ENCODE data around the gene SPAST. TPM values are rescaled to one million over a fixed set of nuclear protein-coding genes. Genes with fewer than 3 reads are reported as not detected.
A peak's percentile ranks its signal among the peaks of the same experiment; 100 is the strongest.
"Not testable (repeated sequence)": the region's sequence is repeated elsewhere in the genome, so short reads cannot be mapped to it uniquely, and the experiment has no call there.

The SPAST gene
- total and polyA plus RNA-seq, 2 donors (not counting 1 experiment from before 2014, with no cell fraction given) = 6.2 to 26.8 TPM

DNA sequence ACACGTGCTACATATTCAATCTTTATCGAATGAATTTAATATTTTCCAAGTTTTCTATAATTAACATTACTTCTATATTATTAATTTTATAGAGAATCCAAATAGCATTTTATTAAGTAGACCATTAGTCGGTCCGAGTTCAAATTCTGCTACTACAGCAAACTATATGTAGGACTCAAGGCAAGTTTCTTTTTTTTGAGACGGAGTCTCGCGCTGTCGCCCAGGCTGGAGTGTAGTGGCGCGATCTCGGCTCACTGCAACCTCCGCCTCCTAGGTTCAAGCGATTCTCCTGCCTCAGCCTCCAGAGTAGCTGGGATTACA, 101.6 kb downstream of the SPAST start:
- ATAC-seq (ENCODE audit: low read depth); DNase-seq; H3K9me3 Mint-ChIP-seq (ENCODE audit: insufficient read depth); H4K20me1 ChIP-seq (ENCODE audit: control insufficient read depth, insufficient read depth, low read length, poor library complexity, severe bottlenecking); H3K9me3 ChIP-seq (ENCODE audit: control extremely low read depth in 1 of 3, control insufficient read depth in 2 of 3, insufficient read depth in 1 of 3, low read length in 2 of 3); H3K27me3 ChIP-seq (replicated peaks in 1 of 4; ENCODE audit: control extremely low read depth in 1 of 4, control insufficient read depth in 3 of 4, insufficient read depth in 4 of 4, low read length in 3 of 4); H3K27me3 Mint-ChIP-seq; H3K36me3 ChIP-seq (replicated peaks in 1 of 2; ENCODE audit: control extremely low read depth in 1 of 2, control insufficient read depth in 1 of 2, extremely low read depth in 1 of 2, insufficient read depth in 2 of 2, low read length in 1 of 2); CTCF ChIA-PET: not testable (repeated sequence)
- H3K27ac ChIP-seq (ENCODE audit: low read length in 2 of 2) = peak overlapping the region; percentile 78
- intact Hi-C loops (cut with micrococcal nuclease) = loop anchor here (1.0 to 5.0 kb wide), 3 partner anchors 103 to 154 kb away; partner anchors contain the start of genes MEMO1, SPAST and YIPF4
- H3K4me2 ChIP-seq (replicated peaks; ENCODE audit: low read depth, low read length, poor library complexity, severe bottlenecking) = peak overlapping the region; percentile 83
- peak overlapping the region; percentile 85 for H2AFZ ChIP-seq (ENCODE audit: insufficient read depth, low read depth, low read length, poor library complexity, severe bottlenecking)
- Mint-ChIP-seq H3K4me3 (peak overlapping the region; percentile 99), H3K4me1 (peaks cover 28% of the 10 kb centered on the region), H3K27ac (peak overlapping the region; percentile 98)
- peak overlapping the region; percentile 95 for H3K9ac ChIP-seq (ENCODE audit: low read length)
- H3K4me3 ChIP-seq (ENCODE audit: control extremely low read depth in 1 of 5, extremely low read depth in 1 of 5, insufficient read depth in 1 of 5, low read depth in 2 of 5, low read length in 4 of 5) = peak overlapping the region; percentile 77 to 99 (median 91)
- H3K4me1 ChIP-seq (ENCODE audit: control insufficient read depth in 2 of 2, insufficient read depth in 2 of 2, low read length in 2 of 2) = peaks cover 12 to 18% of the 10 kb centered on the region in 2 donors
- peaks cover 17% of the 10 kb centered on the region for H3K79me2 ChIP-seq (ENCODE audit: control insufficient read depth, insufficient read depth, low read length)
- POLR2A ChIA-PET = interaction anchor here (1.4 kb wide), 1 partner anchor 101 kb away, joined by 11 read pairs; the partner anchor contains the start of gene SPAST
- WGBS (ENCODE audit: insufficient coverage) = 0% methylated on average over 9 of the region's 13 CpGs

DNA sequence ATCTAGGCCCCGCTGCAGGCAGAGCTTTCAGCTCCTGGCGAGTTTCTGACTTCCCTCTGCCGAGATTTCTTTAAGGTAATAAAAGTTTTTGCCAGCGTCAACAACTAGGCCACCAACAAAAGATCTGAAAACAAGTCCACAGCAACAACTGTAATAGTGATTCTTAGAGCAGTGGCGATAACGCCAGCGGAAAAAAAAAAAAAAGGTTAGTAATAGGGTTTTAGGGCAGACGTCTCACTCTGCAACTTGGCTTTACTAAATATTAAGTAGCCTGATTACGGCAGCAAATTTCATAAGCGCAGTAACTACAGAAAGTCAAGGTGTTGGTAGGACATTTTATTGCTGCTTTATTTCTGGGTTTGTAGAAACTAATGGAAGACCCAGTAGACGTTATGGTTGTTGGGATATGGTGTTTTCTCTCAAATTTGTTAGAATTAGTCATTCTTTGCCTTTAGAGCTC, 102.8 kb downstream of the SPAST start:
- no peak for ATAC-seq (ENCODE audit: low read depth)
- no peak for TF ChIP-seq EZH2 (IDR thresholded peaks at IDR 0.05; ENCODE audit: borderline replicate concordance, insufficient read depth, low read depth, low read length, poor library complexity, severe bottlenecking)
- TF ChIP-seq, protein P1, sequence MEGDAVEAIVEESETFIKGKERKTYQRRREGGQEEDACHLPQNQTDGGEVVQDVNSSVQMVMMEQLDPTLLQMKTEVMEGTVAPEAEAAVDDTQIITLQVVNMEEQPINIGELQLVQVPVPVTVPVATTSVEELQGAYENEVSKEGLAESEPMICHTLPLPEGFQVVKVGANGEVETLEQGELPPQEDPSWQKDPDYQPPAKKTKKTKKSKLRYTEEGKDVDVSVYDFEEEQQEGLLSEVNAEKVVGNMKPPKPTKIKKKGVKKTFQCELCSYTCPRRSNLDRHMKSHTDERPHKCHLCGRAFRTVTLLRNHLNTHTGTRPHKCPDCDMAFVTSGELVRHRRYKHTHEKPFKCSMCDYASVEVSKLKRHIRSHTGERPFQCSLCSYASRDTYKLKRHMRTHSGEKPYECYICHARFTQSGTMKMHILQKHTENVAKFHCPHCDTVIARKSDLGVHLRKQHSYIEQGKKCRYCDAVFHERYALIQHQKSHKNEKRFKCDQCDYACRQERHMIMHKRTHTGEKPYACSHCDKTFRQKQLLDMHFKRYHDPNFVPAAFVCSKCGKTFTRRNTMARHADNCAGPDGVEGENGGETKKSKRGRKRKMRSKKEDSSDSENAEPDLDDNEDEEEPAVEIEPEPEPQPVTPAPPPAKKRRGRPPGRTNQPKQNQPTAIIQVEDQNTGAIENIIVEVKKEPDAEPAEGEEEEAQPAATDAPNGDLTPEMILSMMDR (IDR thresholded peaks at IDR 0.05) = no peak
- Histone ChIP-seq H3K36me3 (replicated peaks in 1 of 2; ENCODE audit: control extremely low read depth in 1 of 2, control insufficient read depth in 1 of 2, extremely low read depth in 1 of 2, insufficient read depth in 2 of 2, low read length in 1 of 2) (no peaks in the 10 kb centered on the region), H3K4me2 (replicated peaks; ENCODE audit: low read depth, low read length, poor library complexity, severe bottlenecking) (peak overlapping the region; percentile 83), H3K4me1 (ENCODE audit: control insufficient read depth in 2 of 2, insufficient read depth in 2 of 2, low read length in 2 of 2) (peaks cover 12 to 18% of the 10 kb centered on the region in 2 donors), H2AFZ (ENCODE audit: insufficient read depth, low read depth, low read length, poor library complexity, severe bottlenecking) (peak overlapping the region; percentile 85), H3K27ac (ENCODE audit: low read length in 2 of 2) (peak overlapping the region; percentile 78), H3K79me2 (ENCODE audit: control insufficient read depth, insufficient read depth, low read length) (peaks cover 17% of the 10 kb centered on the region), H3K9me3 (ENCODE audit: control extremely low read depth in 1 of 3, control insufficient read depth in 2 of 3, insufficient read depth in 1 of 3, low read length in 2 of 3) (no peaks in the 10 kb centered on the region), H3K4me3 (ENCODE audit: control extremely low read depth in 1 of 5, extremely low read depth in 1 of 5, insufficient read depth in 1 of 5, low read depth in 2 of 5, low read length in 4 of 5) (peak overlapping the region; percentile 77 to 99 (median 91)), H4K20me1 (ENCODE audit: control insufficient read depth, insufficient read depth, low read length, poor library complexity, severe bottlenecking) (no peaks in the 10 kb centered on the region), H3K27me3 (replicated peaks in 1 of 4; ENCODE audit: control extremely low read depth in 1 of 4, control insufficient read depth in 3 of 4, insufficient read depth in 4 of 4, low read length in 3 of 4) (no peaks in the 10 kb centered on the region), H3K9ac (ENCODE audit: low read length) (peak overlapping the region; percentile 95)
- H3K27me3 Mint-ChIP-seq = no peaks in the 10 kb centered on the region
- no peak for DNase-seq
- peak overlapping the region; percentile 98 for H3K27ac Mint-ChIP-seq
- WGBS (ENCODE audit: insufficient coverage) = 67% methylated on average over 1 of the region's 11 CpGs
- intact Hi-C loops (cut with micrococcal nuclease) = loop anchor here (1.0 to 5.0 kb wide), 2 partner anchors 104 to 190 kb away; partner anchors contain the start of gene SPAST
- CTCF ChIA-PET = interaction anchor here (0.6 kb wide), 1 partner anchor 152 kb away, joined by 5 read pairs; no protein-coding TSS in a partner anchor
- peak overlapping the region; percentile 99 for H3K4me3 Mint-ChIP-seq
- peaks cover 30% of the 10 kb centered on the region for H3K4me1 Mint-ChIP-seq
- POLR2A ChIA-PET = interaction anchor here (0.7 to 1.4 kb wide), 2 partner anchors 103 to 758 kb away, joined by 3 to 11 read pairs; partner anchors contain the start of gene SPAST
- no peaks in the 10 kb centered on the region for H3K9me3 Mint-ChIP-seq (ENCODE audit: insufficient read depth)
